CD8-positive, alpha-beta memory T cell (primary cell): ENCODE data around the gene FRMD4A. TPM values are rescaled to one million over a fixed set of nuclear protein-coding genes. Genes with fewer than 3 reads are reported as not detected.

ENCODE experiments used
- CTCF ChIA-PET: fragments of 350-600 bp; sonication (Branson Sonifier 250); formaldehyde crosslinking; loops from one replicate; lab custom pipeline; 2021; ENCODE audit warnings: antibody characterized with exemption; lab: Charles Lee
- POLR2A ChIA-PET: fragments of 350-600 bp; sonication (Branson Sonifier 250); formaldehyde crosslinking; loops from one replicate; lab custom pipeline; 2021; ENCODE audit warnings: antibody characterized with exemption; lab: Charles Lee
- DNase-seq, 5 donors: peaks; one replicate each; pipeline versions ENCODE4 v3.0.0 to v3.0.0-alpha.2; 2020 to 2022; ENCODE audit warnings: mixed read lengths in 1 of 5
- H3K27ac ChIP-seq: one replicate; pipeline ENCODE4 v1.7.0; 2013; ENCODE audit warnings: low read depth, mild to moderate bottlenecking, low read length, moderate library complexity
- H3K27me3 ChIP-seq: 2 replicates; pipeline ENCODE4 v1.7.0; 2013; ENCODE audit warnings: low read length, mild to moderate bottlenecking; ENCODE audit not compliant: insufficient read depth, poor library complexity, severe bottlenecking
- H3K36me3 ChIP-seq: 2 replicates; pipeline ENCODE4 v1.7.0; 2013; ENCODE audit warnings: mild to moderate bottlenecking, low read length, moderate library complexity; ENCODE audit not compliant: insufficient read depth
- H3K4me1 ChIP-seq: 2 replicates; pipeline ENCODE4 v1.7.0; 2013; ENCODE audit warnings: mild to moderate bottlenecking, low read length, moderate library complexity; ENCODE audit not compliant: insufficient read depth
- H3K4me3 ChIP-seq: 2 replicates; pipeline ENCODE4 v1.7.0; 2013; ENCODE audit warnings: mild to moderate bottlenecking, low read length
- H3K9me3 ChIP-seq: 2 replicates; pipeline ENCODE4 v1.7.0; 2013; ENCODE audit warnings: mild to moderate bottlenecking, low read length
- H3K27ac Mint-ChIP-seq, 8 donors: one replicate each; pipeline ENCODE4 v1.8.0; 2020 to 2021; ENCODE audit warnings: mixed read lengths in 8 of 8, mild to moderate bottlenecking in 6 of 8, inconsistent platforms in 3 of 8, moderate library complexity in 3 of 8
- H3K27me3 Mint-ChIP-seq, 2 donors: one replicate each; pipeline ENCODE4 v1.8.0; 2020 to 2021; ENCODE audit warnings: mixed read lengths in 2 of 2, mild to moderate bottlenecking in 1 of 2, moderate library complexity in 1 of 2
- H3K36me3 Mint-ChIP-seq, 3 donors: one replicate each; pipeline ENCODE4 v1.8.0; 2020 to 2021; ENCODE audit warnings: mixed read lengths in 3 of 3, inconsistent platforms in 1 of 3, mild to moderate bottlenecking in 1 of 3
- H3K4me1 Mint-ChIP-seq, 3 donors: one replicate each; pipeline ENCODE4 v1.8.0; 2020 to 2021; ENCODE audit warnings: mixed read lengths in 3 of 3, inconsistent platforms in 1 of 3, mild to moderate bottlenecking in 1 of 3
- H3K4me3 Mint-ChIP-seq, 7 donors: one replicate each; pipeline ENCODE4 v1.8.0; 2020 to 2021; ENCODE audit warnings: mixed read lengths in 7 of 7, mild to moderate bottlenecking in 6 of 7, moderate library complexity in 4 of 7, inconsistent platforms in 2 of 7
- H3K9me3 Mint-ChIP-seq, 5 donors: one replicate each; pipeline ENCODE4 v1.8.0; 2020 to 2022; ENCODE audit warnings: mixed read lengths in 5 of 5, mild to moderate bottlenecking in 3 of 5, moderate library complexity in 2 of 5, inconsistent platforms in 1 of 5
- polyA plus RNA-seq: library from polyadenylated mRNA; unstranded; fragments of 300-500 nt; fragmentation: Illumina TruSeq; gene quantifications from one replicate; pipeline ENCODE4 v1.2.3, GENCODE V29; 2021
- total RNA-seq, 2 experiments: library from RNA; stranded (reverse); gene quantifications; one replicate each; pipeline ENCODE4 v1.2.3, GENCODE V29; 2021

The FRMD4A gene
- total and polyA plus RNA-seq, 3 experiments from 2014 or later: 0.21 to 2.7 (median 2.1) TPM

DNA sequence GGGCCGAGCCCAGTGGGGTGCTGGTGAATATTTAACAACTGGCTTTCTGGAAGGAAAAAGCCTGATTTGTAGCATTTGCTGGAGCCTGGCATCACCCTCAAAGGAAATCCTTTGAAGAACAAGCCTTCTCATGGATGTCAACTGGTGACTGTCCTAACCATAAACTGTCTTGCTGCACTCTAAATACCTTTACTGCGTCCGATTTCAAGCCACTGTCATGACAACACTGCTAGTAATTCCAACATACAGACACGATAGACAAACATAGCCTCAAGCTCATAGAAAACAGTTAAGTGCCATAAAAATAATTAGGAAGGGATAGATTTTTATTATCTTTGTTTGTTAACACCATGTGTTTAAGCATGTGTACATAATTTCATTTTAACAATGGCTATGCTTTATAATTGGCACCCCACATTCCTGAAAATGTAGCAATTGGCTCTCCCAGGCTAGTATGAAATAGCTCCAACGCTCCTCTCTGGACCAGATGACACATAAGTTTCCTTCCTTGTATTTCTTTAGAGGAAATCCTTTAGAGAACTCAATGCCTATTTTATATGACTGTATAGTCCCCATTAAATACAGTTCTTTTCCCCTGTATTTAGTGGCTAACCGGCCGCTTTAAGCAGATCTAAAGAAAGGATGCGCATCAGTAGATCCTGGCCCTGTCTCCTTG lies 470.6 kb downstream of the FRMD4A start:
- Histone ChIP-seq H3K36me3 (no peaks in the 10 kb centered on the region), H3K9me3 (no peaks in the 10 kb centered on the region), H3K27ac (no peak overlapping the region), H3K4me3 (no peak overlapping the region), H3K27me3 (no peaks in the 10 kb centered on the region), H3K4me1 (peaks cover 6% of the 10 kb centered on the region)
- H3K4me3 Mint-ChIP-seq: no peak overlapping the region
- H3K27ac Mint-ChIP-seq: no peak overlapping the region
- H3K27me3 Mint-ChIP-seq: peaks cover 3 to 12% of the 10 kb centered on the region in 2 donors
- no peaks in the 10 kb centered on the region for H3K36me3 Mint-ChIP-seq
- DNase-seq: no peak
- ChIA-PET CTCF (no interaction called here), POLR2A (no interaction called here)
- no peaks in the 10 kb centered on the region for H3K9me3 Mint-ChIP-seq
- H3K4me1 Mint-ChIP-seq: peaks cover 0 to 4% (median 0%) of the 10 kb centered on the region in 3 donors

- ChIA-PET CTCF (no interaction called here), POLR2A (no interaction called here)
- peaks cover 0 to 4% (median 0%) of the 10 kb centered on the region in 3 donors for H3K4me1 Mint-ChIP-seq
- Histone ChIP-seq H3K36me3 (no peaks in the 10 kb centered on the region), H3K27ac (no peak overlapping the region), H3K4me1 (peaks cover 6% of the 10 kb centered on the region), H3K9me3 (no peaks in the 10 kb centered on the region), H3K4me3 (no peak overlapping the region), H3K27me3 (no peaks in the 10 kb centered on the region)
- no peak overlapping the region for H3K4me3 Mint-ChIP-seq
- DNase-seq: no peak
- H3K36me3 Mint-ChIP-seq: no peaks in the 10 kb centered on the region
- H3K9me3 Mint-ChIP-seq: no peaks in the 10 kb centered on the region
- H3K27me3 Mint-ChIP-seq: peaks cover 5 to 15% of the 10 kb centered on the region in 2 donors
- H3K27ac Mint-ChIP-seq: no peak overlapping the region
Measured at GRCh38 chr10:13858709-13859108, 472.0 kb downstream of the FRMD4A start.

GRCh38 chr10:13857451-13857850 lies 473.3 kb downstream of the FRMD4A start:
- ChIA-PET POLR2A (no interaction called here), CTCF (no interaction called here)
- Mint-ChIP-seq H3K27ac (no peak overlapping the region), H3K9me3 (no peaks in the 10 kb centered on the region), H3K36me3 (no peaks in the 10 kb centered on the region), H3K4me3 (no peak overlapping the region), H3K27me3 (peaks cover 6 to 20% of the 10 kb centered on the region in 2 donors), H3K4me1 (peaks cover 0 to 3% (median 0%) of the 10 kb centered on the region in 3 donors)
- no peaks in the 10 kb centered on the region for H3K9me3 ChIP-seq
- no peak for DNase-seq
- no peaks in the 10 kb centered on the region for H3K4me1 ChIP-seq
- H3K36me3 ChIP-seq: no peaks in the 10 kb centered on the region
- H3K27me3 ChIP-seq: no peaks in the 10 kb centered on the region
- no peak overlapping the region for H3K4me3 ChIP-seq
- H3K27ac ChIP-seq: no peak overlapping the region

- Histone ChIP-seq H3K4me1 (no peaks in the 10 kb centered on the region), H3K4me3 (no peak overlapping the region), H3K27ac (no peak overlapping the region), H3K27me3 (no peaks in the 10 kb centered on the region), H3K36me3 (no peaks in the 10 kb centered on the region), H3K9me3 (no peaks in the 10 kb centered on the region)
- DNase-seq: no peak
- no peak overlapping the region for H3K4me3 Mint-ChIP-seq
- H3K27ac Mint-ChIP-seq: no peak overlapping the region
- ChIA-PET CTCF (no interaction called here), POLR2A (no interaction called here)
- no peaks in the 10 kb centered on the region for H3K9me3 Mint-ChIP-seq
- H3K36me3 Mint-ChIP-seq: no peaks in the 10 kb centered on the region
- no peaks in the 10 kb centered on the region for H3K4me1 Mint-ChIP-seq
- H3K27me3 Mint-ChIP-seq: peaks cover 4 to 21% of the 10 kb centered on the region in 2 donors
Measured at GRCh38 chr10:13853854-13854253, 476.9 kb downstream of the FRMD4A start.

- Mint-ChIP-seq H3K4me1 (peaks cover 0 to 2% (median under 1%) of the 10 kb centered on the region in 3 donors), H3K4me3 (no peak overlapping the region), H3K9me3 (no peaks in the 10 kb centered on the region), H3K27me3 (peaks cover 10 to 24% of the 10 kb centered on the region in 2 donors), H3K27ac (no peak overlapping the region), H3K36me3 (no peaks in the 10 kb centered on the region)
- no peaks in the 10 kb centered on the region for H3K36me3 ChIP-seq
- H3K27ac ChIP-seq: no peak overlapping the region
- no peaks in the 10 kb centered on the region for H3K27me3 ChIP-seq
- no peak for DNase-seq
- H3K4me1 ChIP-seq: no peaks in the 10 kb centered on the region
- ChIA-PET CTCF (no interaction called here), POLR2A (no interaction called here)
- no peaks in the 10 kb centered on the region for H3K9me3 ChIP-seq
- H3K4me3 ChIP-seq: no peak overlapping the region
Measured at GRCh38 chr10:13852872-13853271, 477.9 kb downstream of the FRMD4A start.

DNA sequence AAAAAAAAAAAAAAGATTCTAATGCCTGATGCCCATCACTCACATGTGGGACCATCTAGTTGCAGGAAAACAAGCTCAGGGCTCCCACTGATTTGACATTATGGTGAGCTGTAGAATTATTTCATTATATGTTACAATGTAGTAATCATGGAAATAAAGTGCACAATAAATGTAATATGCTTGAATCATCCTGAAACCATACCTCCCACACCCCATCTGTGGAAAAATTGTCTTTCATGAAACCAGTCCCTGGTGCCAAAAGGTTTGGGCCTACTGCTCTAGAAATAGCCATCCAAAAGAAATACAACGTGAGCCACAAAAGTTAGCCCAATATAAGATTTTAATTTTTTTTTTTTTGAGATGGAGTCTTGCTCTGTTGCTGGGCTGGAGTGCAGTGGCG lies 478.8 kb downstream of the FRMD4A start:
- H3K36me3 Mint-ChIP-seq: no peaks in the 10 kb centered on the region
- no peak overlapping the region for H3K4me3 Mint-ChIP-seq
- Histone ChIP-seq H3K4me1 (peaks cover 7% of the 10 kb centered on the region), H3K27ac (no peak overlapping the region), H3K4me3 (no peak overlapping the region), H3K36me3 (no peaks in the 10 kb centered on the region), H3K27me3 (no peaks in the 10 kb centered on the region), H3K9me3 (no peaks in the 10 kb centered on the region)
- POLR2A ChIA-PET: interaction anchor here (0.7 kb wide), 1 partner anchor 195 kb away, joined by 7 read pairs; no protein-coding TSS in a partner anchor
- H3K27me3 Mint-ChIP-seq: peaks cover 10 to 31% of the 10 kb centered on the region in 2 donors
- peaks cover 6 to 11% (median 7%) of the 10 kb centered on the region in 3 donors for H3K4me1 Mint-ChIP-seq
- CTCF ChIA-PET: no interaction called here
- no peak for DNase-seq
- H3K9me3 Mint-ChIP-seq: no peaks in the 10 kb centered on the region
- no peak overlapping the region for H3K27ac Mint-ChIP-seq

GRCh38 chr10:13848520-13849445 lies 481.9 kb downstream of the FRMD4A start:
- no peak overlapping the region for H3K27ac Mint-ChIP-seq

GRCh38 chr10:13847201-13847631 lies 483.5 kb downstream of the FRMD4A start:
- Mint-ChIP-seq H3K4me3 (no peak overlapping the region), H3K9me3 (no peaks in the 10 kb centered on the region), H3K27me3 (peaks cover 12 to 21% of the 10 kb centered on the region in 2 donors), H3K36me3 (no peaks in the 10 kb centered on the region), H3K4me1 (peaks cover 6 to 16% (median 12%) of the 10 kb centered on the region in 3 donors), H3K27ac (no peak overlapping the region)
- no peak for DNase-seq
- Histone ChIP-seq H3K4me1 (peaks cover 7% of the 10 kb centered on the region), H3K9me3 (no peaks in the 10 kb centered on the region), H3K27me3 (no peaks in the 10 kb centered on the region), H3K27ac (no peak overlapping the region), H3K36me3 (no peaks in the 10 kb centered on the region), H3K4me3 (no peak overlapping the region)
- POLR2A ChIA-PET: no interaction called here
- CTCF ChIA-PET: no interaction called here

More at GRCh38 chr10:13848520-13849445, 481.9 kb downstream of the FRMD4A start:
- ChIA-PET POLR2A (no interaction called here), CTCF (no interaction called here)
- no peak overlapping the region for H3K4me3 Mint-ChIP-seq
- peaks cover 10 to 26% of the 10 kb centered on the region in 2 donors for H3K27me3 Mint-ChIP-seq
- no peaks in the 10 kb centered on the region for H3K36me3 ChIP-seq
- no peaks in the 10 kb centered on the region for H3K9me3 ChIP-seq
- peaks cover 6 to 16% (median 12%) of the 10 kb centered on the region in 3 donors for H3K4me1 Mint-ChIP-seq
- H3K4me3 ChIP-seq: no peak overlapping the region
- H3K4me1 ChIP-seq: peaks cover 7% of the 10 kb centered on the region
- no peak for DNase-seq
- H3K27ac ChIP-seq: no peak overlapping the region
- H3K36me3 Mint-ChIP-seq: no peaks in the 10 kb centered on the region
- no peaks in the 10 kb centered on the region for H3K9me3 Mint-ChIP-seq
- no peaks in the 10 kb centered on the region for H3K27me3 ChIP-seq
